Liver (tissue), 9 donors: ENCODE data around the gene SYNPR. TPM values are rescaled to one million over a fixed set of nuclear protein-coding genes. Genes with fewer than 3 reads are reported as not detected.

Experiments
- DNase-seq: peaks from one replicate; pipeline ENCODE4 v3.0.0-alpha.2; 2017; ENCODE audit warnings: low spot score
- H3K27ac ChIP-seq, 2 donors: one replicate each; pipeline ENCODE4 v1.7.0; 2013; ENCODE audit warnings: inconsistent platforms in 2 of 2, low read length in 2 of 2, control low read depth in 1 of 2, low read depth in 1 of 2, mild to moderate bottlenecking in 1 of 2
- H3K27me3 ChIP-seq, 4 donors: one replicate each; pipeline versions ENCODE4 v1.6.1 to v1.7.0; 2013; ENCODE audit warnings: low read length in 3 of 4, inconsistent platforms in 1 of 4, mild to moderate bottlenecking in 1 of 4, moderate library complexity in 1 of 4; ENCODE audit not compliant: control insufficient read depth in 4 of 4, insufficient read depth in 4 of 4
- H3K36me3 ChIP-seq, 4 donors: one replicate each; pipeline versions ENCODE4 v1.6.1 to v1.7.0; 2013; ENCODE audit warnings: low read length in 3 of 4, mild to moderate bottlenecking in 3 of 4, low read depth in 1 of 4, moderate library complexity in 1 of 4; ENCODE audit not compliant: control insufficient read depth in 4 of 4, insufficient read depth in 3 of 4
- H3K4me1 ChIP-seq, 4 donors: one replicate each; pipeline versions ENCODE4 v1.6.1 to v1.7.0; 2013; ENCODE audit warnings: low read length in 3 of 4, mild to moderate bottlenecking in 3 of 4, moderate library complexity in 1 of 4; ENCODE audit not compliant: control insufficient read depth in 4 of 4, insufficient read depth in 4 of 4
- H3K4me3 ChIP-seq, 3 donors: one replicate each; pipeline versions ENCODE4 v1.6.1 to v1.7.0; 2013; ENCODE audit warnings: low read length in 3 of 3, control low read depth in 1 of 3, low read depth in 1 of 3, mild to moderate bottlenecking in 1 of 3
- H3K9ac ChIP-seq, 2 donors: one replicate each; pipeline ENCODE4 v1.7.0; 2013; ENCODE audit warnings: low read length in 2 of 2, mild to moderate bottlenecking in 2 of 2, moderate library complexity in 2 of 2, control low read depth in 1 of 2, low read depth in 1 of 2
- H3K9me3 ChIP-seq, 4 donors: one replicate each; pipeline versions ENCODE4 v1.6.1 to v1.7.0; 2013; ENCODE audit warnings: low read length in 3 of 4; ENCODE audit not compliant: control insufficient read depth in 4 of 4
- ATF3 ChIP-seq: IDR thresholded peaks from 2 replicates; pipeline ENCODE4 v1.6.1; 2016; ENCODE audit warnings: antibody characterized with exemption
- CTCF ChIP-seq: fragments of 150-350 bp; IDR thresholded peaks from 2 replicates; pipeline ENCODE4 v1.5.1; 2017; ENCODE audit warnings: improper control_type of control experiment, low read depth, low read length; ENCODE audit not compliant: missing input control
- EGR1 ChIP-seq, 2 donors: IDR thresholded peaks; 2 replicates each; pipeline ENCODE4 v1.6.1; 2016 to 2018; ENCODE audit warnings: antibody characterized with exemption in 2 of 2, low read depth in 2 of 2
- FOXA1 ChIP-seq: IDR thresholded peaks from 2 replicates; pipeline ENCODE4 v1.6.1; 2016; ENCODE audit warnings: antibody characterized with exemption
- FOXA2 ChIP-seq: IDR thresholded peaks from 2 replicates; pipeline ENCODE4 v1.6.1; 2016; ENCODE audit warnings: antibody characterized with exemption
- GABPA ChIP-seq, 2 donors: IDR thresholded peaks in 1 of 2; conservative IDR thresholded peaks in 1 of 2; 2 replicates each; pipeline ENCODE4 v1.6.1; 2016; ENCODE audit warnings: antibody characterized with exemption in 2 of 2, mild to moderate bottlenecking in 1 of 2, moderate library complexity in 1 of 2
- HNF4A ChIP-seq, 2 donors: conservative IDR thresholded peaks; 2 replicates each; pipeline ENCODE4 v1.6.1; 2016; ENCODE audit warnings: antibody characterized with exemption in 2 of 2, mild to moderate bottlenecking in 2 of 2
- HNF4G ChIP-seq: IDR thresholded peaks from 2 replicates; pipeline ENCODE4 v1.6.1; 2016; ENCODE audit warnings: antibody characterized with exemption
- JUND ChIP-seq, 2 donors: IDR thresholded peaks; 2 replicates each; pipeline ENCODE4 v1.6.1; 2016; ENCODE audit warnings: antibody characterized with exemption in 2 of 2
- NR2F2 ChIP-seq: IDR thresholded peaks from 2 replicates; pipeline ENCODE4 v1.6.1; 2016; ENCODE audit warnings: antibody characterized with exemption
- RAD21 ChIP-seq, 2 donors: IDR thresholded peaks; 2 replicates each; pipeline ENCODE4 v1.6.1; 2016; ENCODE audit warnings: antibody characterized with exemption in 2 of 2, mild to moderate bottlenecking in 2 of 2
- RXRA ChIP-seq, 2 donors: IDR thresholded peaks; 2 replicates each; pipeline ENCODE4 v1.6.1; 2017 to 2018; ENCODE audit warnings: antibody characterized with exemption in 2 of 2, mild to moderate bottlenecking in 1 of 2
- SP1 ChIP-seq: IDR thresholded peaks from 2 replicates; pipeline ENCODE4 v1.6.1; 2018; ENCODE audit warnings: antibody characterized with exemption, mild to moderate bottlenecking
- TAF1 ChIP-seq: conservative IDR thresholded peaks from 2 replicates; pipeline ENCODE4 v1.6.1; 2016; ENCODE audit warnings: antibody characterized with exemption, mild to moderate bottlenecking
- YY1 ChIP-seq: IDR thresholded peaks from 2 replicates; pipeline ENCODE4 v1.6.1; 2016; ENCODE audit warnings: antibody characterized with exemption, mild to moderate bottlenecking
- ZBTB33 ChIP-seq: IDR thresholded peaks from 2 replicates; pipeline ENCODE4 v1.6.1; 2016; ENCODE audit warnings: antibody characterized with exemption
- WGBS: extraction: QIAGEN DNeasy Blood & Tissue Kit; methylation state at CpG from one replicate; pipeline ENCODE4 v1.1.7; 2013; 5-methylcytosine and 5-hydroxymethylcytosine counted together
- polyA plus RNA-seq, 2 donors: library from polyadenylated mRNA; stranded (reverse) in 1 of 2; unstranded in 1 of 2; fragments of 200-250 nt in 1 of 2; fragments of >200 nt in 1 of 2; fragmentation: Nextera tagmentation in 1 of 2; extraction: Ambion mirVana in 1 of 2; gene quantifications; one replicate each; pipeline versions ENCODE4 v1.2.1 to v1.2.3, GENCODE V29; 2013 to 2015
- total RNA-seq, 2 donors: library from RNA; depleted of rRNA; stranded (reverse); fragments of >200 nt; gene quantifications; one replicate each; pipeline ENCODE4 v1.2.3, GENCODE V29; 2014
- TF ChIP-seq, protein P1 (sequence below): IDR thresholded peaks from 2 replicates; pipeline ENCODE4 v1.6.1; 2016; ENCODE audit warnings: antibody characterized with exemption, mild to moderate bottlenecking
- TF ChIP-seq, protein P2 (sequence below): IDR thresholded peaks from 2 replicates; pipeline ENCODE4 v1.6.1; 2016; ENCODE audit warnings: antibody characterized with exemption
- donor health status: healthy.
- donor health status: healthy.
- donor health status: healthy.
- donor health status: healthy.
- donor health status: healthy.

The SYNPR gene
- total and polyA plus RNA-seq, 4 donors, result not detected

DNA sequence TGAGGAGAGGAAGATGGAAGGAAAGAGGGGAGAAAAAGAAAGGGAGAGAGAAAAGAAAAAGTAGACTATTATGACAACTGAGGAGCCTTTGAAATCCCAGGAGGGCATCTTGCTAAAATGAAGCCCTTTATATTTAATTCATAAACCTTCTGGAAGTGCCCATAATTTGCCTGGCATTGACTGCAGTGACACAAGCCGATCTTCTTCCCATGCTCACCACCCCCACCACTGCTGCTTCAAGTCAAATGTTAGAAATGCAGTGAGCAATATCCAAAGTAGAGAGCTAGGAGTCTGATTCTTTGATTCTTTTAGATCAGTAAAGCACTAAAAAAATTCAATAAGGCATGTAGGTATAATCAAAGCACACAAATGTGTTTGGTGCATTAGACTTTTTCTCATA lies 235.7 kb downstream of the SYNPR start:
- TF ChIP-seq NR2F2 (no peak), RXRA (IDR thresholded peaks at IDR 0.05) (no peak), HNF4G (no peak), CTCF (no peak), FOXA1 (no peak), ATF3 (no peak), ZBTB33 (no peak), FOXA2 (no peak), GABPA (IDR thresholded peaks at IDR 0.05 in 1 of 2, conservative IDR thresholded peaks at IDR 0.05 in 1 of 2) (no peak), SP1 (no peak), RAD21 (IDR thresholded peaks at IDR 0.05) (no peak), TAF1 (no peak), EGR1 (IDR thresholded peaks at IDR 0.05; ENCODE audit: low read depth in 2 of 2) (no peak), HNF4A (conservative IDR thresholded peaks at IDR 0.05) (no peak), YY1 (no peak), JUND (IDR thresholded peaks at IDR 0.05) (no peak)
- TF ChIP-seq, protein P1, sequence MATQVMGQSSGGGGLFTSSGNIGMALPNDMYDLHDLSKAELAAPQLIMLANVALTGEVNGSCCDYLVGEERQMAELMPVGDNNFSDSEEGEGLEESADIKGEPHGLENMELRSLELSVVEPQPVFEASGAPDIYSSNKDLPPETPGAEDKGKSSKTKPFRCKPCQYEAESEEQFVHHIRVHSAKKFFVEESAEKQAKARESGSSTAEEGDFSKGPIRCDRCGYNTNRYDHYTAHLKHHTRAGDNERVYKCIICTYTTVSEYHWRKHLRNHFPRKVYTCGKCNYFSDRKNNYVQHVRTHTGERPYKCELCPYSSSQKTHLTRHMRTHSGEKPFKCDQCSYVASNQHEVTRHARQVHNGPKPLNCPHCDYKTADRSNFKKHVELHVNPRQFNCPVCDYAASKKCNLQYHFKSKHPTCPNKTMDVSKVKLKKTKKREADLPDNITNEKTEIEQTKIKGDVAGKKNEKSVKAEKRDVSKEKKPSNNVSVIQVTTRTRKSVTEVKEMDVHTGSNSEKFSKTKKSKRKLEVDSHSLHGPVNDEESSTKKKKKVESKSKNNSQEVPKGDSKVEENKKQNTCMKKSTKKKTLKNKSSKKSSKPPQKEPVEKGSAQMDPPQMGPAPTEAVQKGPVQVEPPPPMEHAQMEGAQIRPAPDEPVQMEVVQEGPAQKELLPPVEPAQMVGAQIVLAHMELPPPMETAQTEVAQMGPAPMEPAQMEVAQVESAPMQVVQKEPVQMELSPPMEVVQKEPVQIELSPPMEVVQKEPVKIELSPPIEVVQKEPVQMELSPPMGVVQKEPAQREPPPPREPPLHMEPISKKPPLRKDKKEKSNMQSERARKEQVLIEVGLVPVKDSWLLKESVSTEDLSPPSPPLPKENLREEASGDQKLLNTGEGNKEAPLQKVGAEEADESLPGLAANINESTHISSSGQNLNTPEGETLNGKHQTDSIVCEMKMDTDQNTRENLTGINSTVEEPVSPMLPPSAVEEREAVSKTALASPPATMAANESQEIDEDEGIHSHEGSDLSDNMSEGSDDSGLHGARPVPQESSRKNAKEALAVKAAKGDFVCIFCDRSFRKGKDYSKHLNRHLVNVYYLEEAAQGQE, result no peak
- TF ChIP-seq, protein P2, sequence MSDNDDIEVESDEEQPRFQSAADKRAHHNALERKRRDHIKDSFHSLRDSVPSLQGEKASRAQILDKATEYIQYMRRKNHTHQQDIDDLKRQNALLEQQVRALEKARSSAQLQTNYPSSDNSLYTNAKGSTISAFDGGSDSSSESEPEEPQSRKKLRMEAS, result no peak
- no peaks in the 10 kb centered on the region for H3K27me3 ChIP-seq

More for the DNA sequence above, 235.7 kb downstream of the SYNPR start:
- Histone ChIP-seq H3K4me3 (no peak overlapping the region), H3K9me3 (peaks cover 0 to 12% (median 0%) of the 10 kb centered on the region in 4 donors), H3K27ac (no peak overlapping the region), H3K4me1 (no peaks in the 10 kb centered on the region), H3K9ac (no peak overlapping the region), H3K36me3 (no peaks in the 10 kb centered on the region)
- 85% methylated on average over 1 of the region's 1 CpG for WGBS
- no peak for DNase-seq
